GM04504 (cell line): ENCODE results near the gene SLC24A3.

Experiments
- DNase-seq: peaks from one replicate; pipeline ENCODE4 v3.0.0-alpha.2; 2012; ENCODE audit warnings: low read depth

SLC24A3 gene

DNA sequence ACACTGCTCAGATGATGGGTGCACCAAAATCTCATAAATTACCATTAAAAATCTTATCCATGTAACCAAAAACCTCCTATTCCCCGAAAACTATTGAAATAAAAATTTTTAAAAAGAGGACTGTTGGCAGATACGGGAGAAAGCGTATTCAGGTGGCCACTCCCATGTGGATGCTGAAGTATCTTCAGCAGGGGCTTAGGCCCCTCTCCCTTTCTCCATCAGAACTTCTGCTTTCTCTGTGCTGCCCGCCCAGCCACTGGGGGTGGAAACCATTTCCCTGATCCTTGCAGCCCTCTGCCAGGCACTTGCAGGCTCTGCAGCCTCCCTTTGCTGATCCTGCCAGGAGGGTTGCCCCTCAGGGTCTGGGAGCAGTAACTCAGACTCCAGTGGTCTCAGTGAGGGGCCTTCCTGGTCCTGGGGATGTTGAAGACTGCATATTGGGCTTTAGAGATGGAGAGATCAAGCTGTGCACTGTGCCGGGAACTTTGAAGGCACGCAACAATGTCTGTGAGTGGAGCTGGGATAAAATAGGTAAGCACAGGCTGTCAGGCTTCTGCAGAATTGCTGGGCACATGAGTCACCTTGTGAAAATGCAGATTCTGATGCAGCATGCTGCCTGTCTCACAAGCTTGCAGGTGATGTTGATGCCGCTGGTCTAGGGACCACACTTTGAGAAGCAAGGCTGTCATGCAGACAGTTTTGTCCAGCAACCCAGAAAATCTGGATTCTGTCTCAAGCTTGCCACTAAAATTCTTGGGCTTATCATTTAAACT lies 59.6 kb downstream of the SLC24A3 start:
- DNase-seq: no peak

- no peak for DNase-seq
Measured at GRCh38 chr20:19272976-19273654, 60.7 kb downstream of the SLC24A3 start.

DNA sequence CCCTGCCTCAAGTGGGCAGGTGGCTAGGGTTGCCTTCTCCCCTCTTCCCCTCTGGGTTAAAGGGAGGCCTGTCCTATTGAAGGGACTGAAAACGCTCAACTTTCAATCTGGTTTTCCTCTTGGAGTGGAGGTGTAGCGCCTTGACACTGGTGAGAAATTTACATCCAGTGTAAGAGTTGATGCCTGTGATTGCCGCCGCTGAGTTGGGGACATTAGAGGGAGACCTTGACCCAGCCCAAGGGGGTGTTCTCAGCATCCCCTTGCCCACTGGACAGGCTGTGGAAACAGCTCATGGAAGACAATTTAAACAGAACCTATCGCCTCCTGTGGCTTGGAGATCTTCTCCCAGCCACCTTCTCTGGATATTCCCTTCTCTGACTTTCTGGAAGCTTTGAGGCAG lies 61.6 kb downstream of the SLC24A3 start:
- DNase-seq: no peak

DNA sequence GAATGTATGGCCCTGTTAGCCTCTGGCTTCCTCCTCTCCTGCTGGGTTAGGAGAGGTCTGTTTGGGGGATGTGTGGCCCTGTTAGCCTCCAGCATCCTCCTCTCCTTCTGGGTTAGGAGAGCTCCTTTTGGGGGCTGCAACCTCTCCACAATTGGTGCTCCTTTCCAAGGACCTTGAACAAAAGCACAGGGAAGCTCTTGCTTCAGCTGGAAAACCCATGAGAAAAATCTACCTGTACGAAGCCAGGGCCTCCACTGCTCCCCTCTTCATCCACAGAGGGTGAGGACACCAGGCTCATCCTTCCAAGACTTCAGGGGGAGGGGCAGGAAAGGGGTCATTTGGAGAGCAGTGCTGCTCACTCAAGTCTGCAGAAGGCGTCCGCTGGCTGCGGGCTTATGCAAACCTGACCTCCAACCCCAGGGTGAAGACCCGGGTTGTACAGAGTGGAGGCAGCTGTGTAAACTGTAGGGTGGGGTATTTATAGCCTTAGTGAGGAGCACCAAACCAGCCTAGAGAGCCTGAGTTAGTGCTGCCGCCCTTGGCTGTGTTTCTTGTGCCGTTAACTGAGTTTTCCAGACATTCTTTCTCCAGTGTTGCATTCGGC lies 62.1 kb downstream of the SLC24A3 start:
- no peak for DNase-seq

GRCh38 chr20:19275038-19275629 lies 62.7 kb downstream of the SLC24A3 start:
- no peak for DNase-seq

- DNase-seq: no peak
Measured at GRCh38 chr20:19275630-19276071, 63.2 kb downstream of the SLC24A3 start.

GRCh38 chr20:19277381-19277780 lies 64.9 kb downstream of the SLC24A3 start:
- DNase-seq: no peak

- DNase-seq: no peak
Measured at GRCh38 chr20:19283490-19284025, 71.1 kb downstream of the SLC24A3 start.

DNA sequence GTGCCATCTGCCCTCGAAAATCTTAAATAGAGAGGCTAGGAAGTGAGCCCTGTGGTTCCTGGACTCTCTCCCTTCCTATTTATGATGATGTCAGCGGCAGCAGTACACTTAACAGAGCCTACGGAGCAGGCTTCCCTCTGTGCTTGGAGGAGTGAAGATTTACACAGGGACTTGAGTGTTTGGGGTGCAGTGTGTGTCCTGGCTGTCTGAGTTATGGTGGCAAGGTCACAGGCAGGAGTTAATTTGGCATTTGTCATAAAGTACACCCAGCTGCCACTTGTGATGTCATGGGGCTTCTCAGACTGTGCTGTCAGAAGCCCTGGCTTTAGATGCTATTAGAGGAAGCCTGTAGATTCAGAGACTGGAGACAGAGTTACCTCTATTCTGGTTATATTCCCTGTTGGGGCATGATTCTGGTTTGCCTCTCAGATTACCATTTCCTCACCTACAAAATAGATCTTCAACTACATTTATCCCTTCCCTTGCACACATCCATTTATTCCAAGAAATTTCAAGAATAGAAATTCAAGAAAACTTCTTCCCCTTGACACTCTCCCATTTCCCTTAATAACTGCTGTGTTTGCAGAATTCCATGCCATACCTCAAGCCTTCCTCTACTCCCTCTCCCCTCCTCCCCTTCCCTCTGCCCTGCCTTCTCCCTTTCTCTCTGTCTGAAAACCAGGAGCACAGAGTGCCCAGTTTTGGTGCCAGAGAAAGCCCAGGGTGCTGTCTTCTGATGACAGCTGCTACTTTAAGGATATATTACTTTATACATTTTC lies 72.1 kb downstream of the SLC24A3 start:
- no peak for DNase-seq

GRCh38 chr20:19285436-19285835 lies 73.0 kb downstream of the SLC24A3 start:
- no peak for DNase-seq

DNA sequence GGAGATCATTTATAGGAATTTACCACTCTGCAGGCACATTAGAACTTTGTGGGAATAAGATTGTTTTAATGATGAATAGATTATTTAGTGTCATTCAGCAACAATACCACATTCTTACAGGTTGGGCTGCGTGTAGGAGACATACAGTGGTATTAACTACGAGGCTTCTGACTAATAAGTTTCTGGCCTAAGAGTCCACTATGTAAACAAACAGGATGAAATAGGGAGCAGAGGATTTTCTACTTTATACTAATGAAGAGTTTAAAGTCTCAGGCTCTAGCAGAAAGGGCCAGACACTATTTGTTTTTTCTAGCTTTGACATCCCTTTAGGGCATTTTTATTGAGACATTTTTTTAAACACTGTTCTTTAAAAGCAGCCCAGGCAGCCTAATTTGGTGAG lies 75.6 kb downstream of the SLC24A3 start:
- DNase-seq: no peak

DNA sequence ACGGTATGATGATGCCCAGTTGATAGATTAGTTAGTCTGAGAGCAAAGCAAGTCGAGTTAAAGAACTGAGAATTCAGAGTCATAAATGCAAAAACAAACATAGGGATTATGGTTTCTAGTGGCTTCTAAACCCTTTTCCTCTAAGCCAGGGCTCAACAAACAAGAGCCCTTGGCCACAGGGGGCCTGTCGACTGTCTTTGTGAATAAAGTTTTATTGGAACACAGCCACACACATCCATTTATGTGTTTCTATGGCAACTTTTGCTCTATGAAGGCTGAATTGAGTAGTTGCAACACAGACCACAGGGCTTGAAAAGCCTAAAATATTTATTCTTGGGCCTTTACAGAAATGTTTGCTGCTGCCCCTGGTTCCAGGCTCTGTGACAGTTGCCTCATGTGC lies 76.2 kb downstream of the SLC24A3 start:
- DNase-seq: no peak

GRCh38 chr20:19289451-19289850 lies 77.0 kb downstream of the SLC24A3 start:
- no peak for DNase-seq

GRCh38 chr20:19291024-19291817 lies 78.8 kb downstream of the SLC24A3 start:
- no peak for DNase-seq

DNA sequence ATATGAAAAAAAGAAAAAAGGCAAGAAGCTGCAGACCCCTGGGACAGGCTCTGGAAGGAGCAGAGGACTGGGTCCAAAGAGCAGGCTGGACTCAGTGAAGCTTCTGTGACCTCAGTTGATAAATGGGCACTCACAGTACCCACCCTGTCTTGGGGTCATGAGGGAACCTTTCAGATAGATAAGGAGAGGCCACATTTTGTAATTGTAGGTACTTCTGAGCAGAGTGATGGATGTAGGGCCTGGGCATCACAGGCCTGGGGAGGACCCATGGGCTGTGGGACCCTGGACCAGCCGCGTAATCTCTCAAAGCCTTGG lies 79.3 kb downstream of the SLC24A3 start:
- no peak for DNase-seq

- no peak for DNase-seq
Measured at GRCh38 chr20:19292254-19292653, 79.8 kb downstream of the SLC24A3 start.

DNA sequence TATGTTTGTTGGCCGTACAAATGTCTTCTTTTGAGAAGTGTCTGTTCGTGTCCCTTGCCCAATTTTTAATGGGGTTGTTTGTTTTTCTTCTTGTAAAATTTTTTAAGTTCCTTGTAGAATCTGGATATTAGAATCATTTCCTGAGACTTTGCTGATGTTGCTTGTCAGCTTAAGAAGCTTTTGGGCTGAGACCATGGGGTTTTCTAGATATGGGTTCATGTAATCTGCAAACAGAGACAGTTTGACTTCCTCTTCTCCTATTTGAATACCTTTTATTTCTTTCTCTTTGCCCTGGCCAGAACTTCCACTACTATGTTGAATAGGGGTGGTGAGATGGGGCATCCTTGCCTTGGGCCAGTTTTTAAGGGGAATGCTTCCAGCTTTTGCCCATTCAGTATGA lies 82.6 kb downstream of the SLC24A3 start:
- no peak for DNase-seq

GRCh38 chr20:19298652-19299051 lies 86.2 kb downstream of the SLC24A3 start:
- DNase-seq: no peak

GRCh38 chr20:19300395-19300794 lies 88.0 kb downstream of the SLC24A3 start:
- no peak for DNase-seq

GRCh38 chr20:19301142-19301541 lies 88.7 kb downstream of the SLC24A3 start:
- no peak for DNase-seq

- DNase-seq: no peak
Measured at GRCh38 chr20:19301843-19302242, 89.4 kb downstream of the SLC24A3 start.
